Prostate gland (tissue), 2 donors: ENCODE measurements around the gene GUSB.

ENCODE experiments used
- CTCF ChIP-seq, 4 experiments: fragments of 200-600 bp in 2 of 4; fragments of 450-650 bp in 2 of 4; sonication (generic) in 2 of 4; IDR thresholded peaks; 1 replicate in 3 of 4; 2 replicates in 1 of 4; pipeline ENCODE4 v1.5.1; 2016 to 2019; ENCODE audit warnings: antibody characterized with exemption in 4 of 4, mild to moderate bottlenecking in 2 of 4, moderate library complexity in 2 of 4
- POLR2A ChIP-seq: fragments of 450-650 bp; IDR thresholded peaks from one replicate; pipeline ENCODE4 v1.6.1; 2016; ENCODE audit warnings: antibody characterized with exemption, mild to moderate bottlenecking
- POLR2AphosphoS5 ChIP-seq: sonication (generic); formaldehyde crosslinking; IDR thresholded peaks from one replicate; pipeline ENCODE4 v1.6.1; 2017; ENCODE audit warnings: antibody characterized with exemption

GRCh38 chr7:65923316-65923715 lies 58.7 kb downstream of the GUSB start:
- TF ChIP-seq POLR2A (no peak), CTCF (IDR thresholded peaks at IDR 0.05) (no peak), POLR2AphosphoS5 (no peak)
